Smooth muscle cell (in vitro differentiated cells): ENCODE results near the gene AP1M2. TPM values are rescaled to one million over a fixed set of nuclear protein-coding genes. Genes with fewer than 3 reads are reported as not detected.
"Not testable (repeated sequence)": the region's sequence is repeated elsewhere in the genome, so short reads cannot be mapped to it uniquely, and the experiment has no call there.

Source experiments
- DNase-seq: peaks from one replicate; lab custom pipeline; 2025; ENCODE audit not compliant: unreplicated experiment; lab: John Stamatoyannopoulos, UW
- H2AFZ ChIP-seq: fragments of 200-600 bp; sonication (generic); 2 replicates; pipeline ENCODE4 v1.6.0; 2016; ENCODE audit warnings: antibody characterized with exemption, low read depth, mild to moderate bottlenecking
- H3F3A ChIP-seq: fragments of 200-600 bp; sonication (generic); 2 replicates; pipeline ENCODE4 v1.6.0; 2017; ENCODE audit warnings: antibody characterized with exemption, low read depth
- H3K27ac ChIP-seq: fragments of 200-600 bp; sonication (generic); 2 replicates; pipeline ENCODE4 v1.5.1; 2016; ENCODE audit warnings: low read depth, mild to moderate bottlenecking
- H3K27me3 ChIP-seq: fragments of 200-600 bp; sonication (generic); 2 replicates; pipeline ENCODE4 v1.6.1; 2016; ENCODE audit warnings: low read depth, mild to moderate bottlenecking
- H3K36me3 ChIP-seq: fragments of 200-600 bp; sonication (generic); 2 replicates; pipeline ENCODE4 v1.5.1; 2016; ENCODE audit warnings: low read depth
- H3K4me1 ChIP-seq: fragments of 200-600 bp; sonication (generic); 2 replicates; pipeline ENCODE4 v1.5.1; 2016; ENCODE audit warnings: low read depth
- H3K4me2 ChIP-seq: fragments of 200-600 bp; sonication (generic); 2 replicates; pipeline ENCODE4 v1.6.0; 2016; ENCODE audit warnings: mild to moderate bottlenecking
- H3K4me3 ChIP-seq: fragments of 200-600 bp; sonication (generic); 2 replicates; pipeline ENCODE4 v1.5.1; 2016; ENCODE audit warnings: mild to moderate bottlenecking
- H3K79me2 ChIP-seq: fragments of 200-600 bp; sonication (generic); 2 replicates; pipeline ENCODE4 v1.6.0; 2016; ENCODE audit warnings: low read depth, mild to moderate bottlenecking
- H3K9ac ChIP-seq: fragments of 200-600 bp; sonication (generic); 2 replicates; pipeline ENCODE4 v1.6.0; 2016; ENCODE audit warnings: low read depth
- H3K9me3 ChIP-seq: fragments of 200-600 bp; sonication (generic); replicated peaks from 2 replicates; pipeline ENCODE4 v1.5.1; 2016; ENCODE audit warnings: low read depth
- H4K20me1 ChIP-seq: fragments of 200-600 bp; sonication (generic); 2 replicates; pipeline ENCODE4 v1.6.0; 2016; ENCODE audit warnings: low read depth
- CTCF ChIP-seq: fragments of 200-600 bp; sonication (generic); IDR thresholded peaks from 2 replicates; pipeline ENCODE4 v1.5.1; 2017; ENCODE audit warnings: borderline replicate concordance, mild to moderate bottlenecking, antibody characterized with exemption; ENCODE audit not compliant: insufficient read depth, poor library complexity, severe bottlenecking
- WGBS: methylation state at CpG from one replicate; pipeline ENCODE4 v1.1.7; 2016; ENCODE audit warnings: low lambda C conversion rate; 5-methylcytosine and 5-hydroxymethylcytosine counted together
- polyA plus RNA-seq: library from polyadenylated mRNA; unstranded; fragments of >200 nt; fragmentation: Nextera tagmentation; extraction: Ambion mirVana; gene quantifications from 2 replicates; pipeline ENCODE4 v1.2.1, GENCODE V29; 2016
- total RNA-seq: library from RNA; depleted of rRNA; stranded (reverse); fragments of >200 nt; gene quantifications from 2 replicates; pipeline ENCODE4 v1.2.3, GENCODE V29; 2014

The AP1M2 gene
- total and polyA plus RNA-seq, 2 experiments from 2014 or later, result 8.8 to 37.1 TPM

- Histone ChIP-seq H2AFZ (no peak overlapping the region), H3F3A (no peaks in the 10 kb centered on the region), H4K20me1 (no peaks in the 10 kb centered on the region), H3K4me2 (no peak overlapping the region), H3K27me3 (no peaks in the 10 kb centered on the region), H3K79me2 (no peaks in the 10 kb centered on the region), H3K4me1 (no peaks in the 10 kb centered on the region), H3K36me3 (no peaks in the 10 kb centered on the region), H3K9ac (no peak overlapping the region), H3K27ac (no peak overlapping the region), H3K4me3 (no peak overlapping the region), H3K9me3 (no peaks in the 10 kb centered on the region)
- TF ChIP-seq CTCF, result no peak
- DNase-seq, result no peak
- 67% methylated on average over 10 of the region's 10 CpGs for WGBS
Observed at GRCh38 chr19:10533646-10534386, 53.3 kb downstream of the AP1M2 start.

- Histone ChIP-seq H3K27me3 (no peaks in the 10 kb centered on the region), H3K79me2 (no peaks in the 10 kb centered on the region), H2AFZ (no peak overlapping the region), H3K4me3 (no peak overlapping the region), H3F3A (no peaks in the 10 kb centered on the region), H3K4me1 (no peaks in the 10 kb centered on the region), H3K27ac (no peak overlapping the region), H3K9me3 (no peaks in the 10 kb centered on the region), H3K4me2 (no peak overlapping the region), H4K20me1 (no peaks in the 10 kb centered on the region), H3K36me3 (no peaks in the 10 kb centered on the region), H3K9ac (no peak overlapping the region)
- WGBS, result 90% methylated on average over 1 of the region's 1 CpG
- DNase-seq, result no peak
- TF ChIP-seq CTCF, result no peak
Observed at GRCh38 chr19:10532457-10532856, 54.7 kb downstream of the AP1M2 start.

- H3K36me3 ChIP-seq, H3K4me1 ChIP-seq, H3K9me3 ChIP-seq, H2AFZ ChIP-seq, H3K9ac ChIP-seq, H3K27me3 ChIP-seq, H3F3A ChIP-seq, H3K4me3 ChIP-seq, H4K20me1 ChIP-seq, H3K27ac ChIP-seq, H3K4me2 ChIP-seq, DNase-seq, H3K79me2 ChIP-seq: not testable (repeated sequence)
- WGBS, result 94% methylated on average over 8 of the region's 8 CpGs
Observed at GRCh38 chr19:10526887-10527286, 60.2 kb downstream of the AP1M2 start.

- Histone ChIP-seq H3K4me3 (no peak overlapping the region), H3F3A (no peaks in the 10 kb centered on the region), H3K27ac (no peak overlapping the region), H4K20me1 (no peaks in the 10 kb centered on the region), H3K9me3 (no peaks in the 10 kb centered on the region), H3K9ac (no peak overlapping the region), H3K36me3 (no peaks in the 10 kb centered on the region), H3K4me2 (no peak overlapping the region), H3K4me1 (no peaks in the 10 kb centered on the region), H2AFZ (no peak overlapping the region), H3K79me2 (no peaks in the 10 kb centered on the region), H3K27me3 (no peaks in the 10 kb centered on the region)
- WGBS, result 94% methylated on average over 7 of the region's 7 CpGs
- no peak for TF ChIP-seq CTCF
- DNase-seq, result no peak
Observed at GRCh38 chr19:10525636-10526035, 61.5 kb downstream of the AP1M2 start.
